Activated CD8-positive, alpha-beta T cell treated with anti-CD3 and anti-CD28 coated beads for 36 hours (primary cell): ENCODE data around the gene TBL1X. TPM values are rescaled to one million over a fixed set of nuclear protein-coding genes. Genes with fewer than 3 reads are reported as not detected.

Experiments used
- ATAC-seq: fragments of 200-7000 bp; cut with Tn5 transposase; one replicate; pipeline ENCODE4 v1.10.0; 2021; ENCODE audit warnings: mild to moderate bottlenecking, moderate library complexity
- CTCF ChIA-PET: fragments of 350-600 bp; sonication (Branson Sonifier 250); formaldehyde crosslinking; loops from one replicate; lab custom pipeline; 2021; ENCODE audit warnings: antibody characterized with exemption; lab: Charles Lee
- POLR2A ChIA-PET: fragments of 350-600 bp; sonication (Branson Sonifier 250); formaldehyde crosslinking; loops from one replicate; lab custom pipeline; 2021; ENCODE audit warnings: antibody characterized with exemption; lab: Charles Lee
- DNase-seq: peaks from one replicate; pipeline ENCODE4 v3.0.0-alpha.2; 2020
- H3K27ac Mint-ChIP-seq: one replicate; pipeline ENCODE4 v1.8.0; 2021; ENCODE audit warnings: mild to moderate bottlenecking, mixed read lengths
- H3K27me3 Mint-ChIP-seq: one replicate; pipeline ENCODE4 v1.8.0; 2021; ENCODE audit warnings: mixed read lengths
- H3K36me3 Mint-ChIP-seq: one replicate; pipeline ENCODE4 v1.8.0; 2021; ENCODE audit warnings: low read depth, mixed read lengths
- H3K4me1 Mint-ChIP-seq: one replicate; pipeline ENCODE4 v1.8.0; 2021; ENCODE audit warnings: low read depth, mixed read lengths
- H3K4me3 Mint-ChIP-seq: one replicate; pipeline ENCODE4 v1.8.0; 2021; ENCODE audit warnings: mild to moderate bottlenecking, moderate library complexity, mixed read lengths
- H3K9me3 Mint-ChIP-seq: one replicate; pipeline ENCODE4 v1.8.0; 2021; ENCODE audit warnings: mixed read lengths
- intact Hi-C: fragments of 100-400 bp; cut with micrococcal nuclease; formaldehyde crosslinking; loops from one replicate; pipeline ENCODE4 v1.10.0; 2022
- total RNA-seq, 2 experiments: library from RNA; stranded (reverse); gene quantifications; one replicate each; pipeline ENCODE4 v1.2.3, GENCODE V29; 2021
- TF ChIP-seq, protein P1 (sequence below): fragments of 200-600 bp; IDR thresholded peaks from one replicate; pipeline ENCODE4 v1.8.0; 2022; ENCODE audit warnings: antibody characterized with exemption, mild to moderate bottlenecking

Gene TBL1X
- total RNA-seq, 2 experiments from 2014 or later, result 28.9 to 32.0 TPM

DNA sequence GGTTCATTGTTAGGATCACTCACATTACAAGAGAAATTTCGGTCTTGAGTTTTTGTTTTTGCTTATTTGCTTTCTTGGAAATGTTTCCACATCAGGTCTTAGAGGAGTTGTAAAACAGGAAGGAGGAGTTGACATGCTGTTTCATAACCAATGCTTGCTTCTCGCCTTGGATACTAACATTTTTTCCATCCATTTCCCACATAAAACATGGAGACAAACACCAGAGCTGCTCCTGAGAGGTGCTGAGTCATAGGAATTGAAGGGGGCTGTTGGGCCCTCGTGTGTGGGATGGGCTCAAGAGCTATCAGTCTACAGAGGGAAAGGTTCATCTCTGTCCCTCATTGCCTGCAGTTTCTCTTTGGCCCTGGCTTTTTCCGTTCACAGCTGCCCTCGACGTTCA lies 29.9 kb downstream of the TBL1X start:
- H3K27ac Mint-ChIP-seq, result no peak overlapping the region
- peaks cover 2% of the 10 kb centered on the region for H3K9me3 Mint-ChIP-seq
- H3K4me3 Mint-ChIP-seq, result no peak overlapping the region
- intact Hi-C loops, result no loop called here
- H3K36me3 Mint-ChIP-seq, result peaks cover 12% of the 10 kb centered on the region
- no peak for ATAC-seq
- ChIA-PET POLR2A (no interaction called here), CTCF (no interaction called here)
- DNase-seq, result no peak
- H3K27me3 Mint-ChIP-seq, result no peaks in the 10 kb centered on the region
- H3K4me1 Mint-ChIP-seq, result peaks cover 27% of the 10 kb centered on the region
- TF ChIP-seq, protein P1, sequence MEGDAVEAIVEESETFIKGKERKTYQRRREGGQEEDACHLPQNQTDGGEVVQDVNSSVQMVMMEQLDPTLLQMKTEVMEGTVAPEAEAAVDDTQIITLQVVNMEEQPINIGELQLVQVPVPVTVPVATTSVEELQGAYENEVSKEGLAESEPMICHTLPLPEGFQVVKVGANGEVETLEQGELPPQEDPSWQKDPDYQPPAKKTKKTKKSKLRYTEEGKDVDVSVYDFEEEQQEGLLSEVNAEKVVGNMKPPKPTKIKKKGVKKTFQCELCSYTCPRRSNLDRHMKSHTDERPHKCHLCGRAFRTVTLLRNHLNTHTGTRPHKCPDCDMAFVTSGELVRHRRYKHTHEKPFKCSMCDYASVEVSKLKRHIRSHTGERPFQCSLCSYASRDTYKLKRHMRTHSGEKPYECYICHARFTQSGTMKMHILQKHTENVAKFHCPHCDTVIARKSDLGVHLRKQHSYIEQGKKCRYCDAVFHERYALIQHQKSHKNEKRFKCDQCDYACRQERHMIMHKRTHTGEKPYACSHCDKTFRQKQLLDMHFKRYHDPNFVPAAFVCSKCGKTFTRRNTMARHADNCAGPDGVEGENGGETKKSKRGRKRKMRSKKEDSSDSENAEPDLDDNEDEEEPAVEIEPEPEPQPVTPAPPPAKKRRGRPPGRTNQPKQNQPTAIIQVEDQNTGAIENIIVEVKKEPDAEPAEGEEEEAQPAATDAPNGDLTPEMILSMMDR, result no peak

DNA sequence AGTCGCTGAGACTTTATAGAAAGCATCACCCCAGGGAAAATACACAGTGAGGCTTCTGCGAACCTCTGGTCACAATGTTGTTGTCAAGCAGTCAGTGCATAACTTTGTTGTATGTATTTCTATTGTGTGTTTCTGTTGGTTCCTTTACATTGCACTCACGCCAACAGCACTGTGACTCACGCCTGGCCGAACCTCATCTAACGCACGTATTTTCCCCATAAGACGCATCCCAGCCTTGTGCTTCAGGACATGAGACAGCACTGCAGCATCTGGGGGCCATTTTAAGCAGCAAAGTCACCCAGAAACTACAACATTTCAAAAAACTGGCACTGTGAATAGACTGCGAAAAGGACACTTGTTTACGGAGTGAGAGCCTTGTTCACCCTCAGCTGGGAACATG lies 30.6 kb downstream of the TBL1X start:
- TF ChIP-seq, protein P1, result no peak
- H3K27me3 Mint-ChIP-seq, result no peaks in the 10 kb centered on the region
- ChIA-PET CTCF (no interaction called here), POLR2A (interaction anchor here (1.1 kb wide), 1 partner anchor 9 kb away, joined by 3 read pairs; no protein-coding TSS in a partner anchor)
- no peak for ATAC-seq
- H3K4me3 Mint-ChIP-seq, result no peak overlapping the region
- no peak overlapping the region for H3K27ac Mint-ChIP-seq
- intact Hi-C loops, result no loop called here
- H3K4me1 Mint-ChIP-seq, result peaks cover 27% of the 10 kb centered on the region
- H3K9me3 Mint-ChIP-seq, result peaks cover 2% of the 10 kb centered on the region
- no peak for DNase-seq
- H3K36me3 Mint-ChIP-seq, result peaks cover 12% of the 10 kb centered on the region

DNA sequence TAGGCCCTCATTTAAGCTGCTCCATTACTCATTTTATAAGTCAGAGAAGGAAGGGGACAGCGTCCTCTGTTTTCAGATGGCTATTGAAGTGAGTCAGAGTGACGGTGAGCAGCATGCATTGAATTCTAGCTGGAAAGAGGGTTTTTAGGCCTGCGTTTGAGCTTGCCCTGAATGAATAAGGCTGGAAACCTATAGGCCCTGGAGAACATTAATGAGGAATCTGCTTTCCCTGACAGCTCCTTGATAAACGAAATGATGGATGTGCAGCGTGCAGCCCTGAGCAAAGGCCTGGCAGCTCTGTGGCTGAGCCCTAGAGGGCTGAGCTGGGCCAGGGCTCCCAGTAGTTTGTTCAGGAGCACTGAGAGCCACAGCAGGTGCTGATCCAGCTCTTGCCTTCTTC lies 33.4 kb downstream of the TBL1X start:
- intact Hi-C loops, result no loop called here
- Mint-ChIP-seq H3K4me3 (no peak overlapping the region), H3K4me1 (peaks cover 17% of the 10 kb centered on the region), H3K36me3 (peaks cover 26% of the 10 kb centered on the region), H3K9me3 (peaks cover 2% of the 10 kb centered on the region), H3K27me3 (no peaks in the 10 kb centered on the region), H3K27ac (no peak overlapping the region)
- CTCF ChIA-PET, result no interaction called here
- POLR2A ChIA-PET, result no interaction called here
- TF ChIP-seq, protein P1, result no peak
- DNase-seq, result no peak
- ATAC-seq, result no peak

DNA sequence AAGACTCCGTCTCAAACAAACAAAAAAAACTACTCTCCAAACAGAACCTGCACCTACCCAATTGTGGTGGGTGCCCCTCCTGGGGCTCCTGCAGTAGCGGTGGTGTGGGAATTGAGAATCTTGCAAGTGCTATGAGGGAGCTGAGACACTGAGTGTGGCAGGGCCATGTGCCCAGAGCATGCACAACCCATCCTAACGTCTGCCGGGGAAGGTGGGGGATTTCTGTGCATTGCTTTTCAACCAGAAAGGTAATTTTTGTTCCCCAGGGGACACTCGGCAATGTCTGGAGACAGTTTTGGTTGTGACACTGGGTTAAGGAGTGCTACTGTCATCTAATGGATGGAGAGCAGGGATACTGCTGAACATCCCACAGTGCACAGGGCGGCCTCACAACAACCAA lies 35.7 kb downstream of the TBL1X start:
- H3K9me3 Mint-ChIP-seq, result peaks cover 2% of the 10 kb centered on the region
- H3K27ac Mint-ChIP-seq, result no peak overlapping the region
- H3K27me3 Mint-ChIP-seq, result no peaks in the 10 kb centered on the region
- ChIA-PET CTCF (no interaction called here), POLR2A (no interaction called here)
- intact Hi-C loops, result no loop called here
- no peak for ATAC-seq
- no peak for DNase-seq
- peaks cover 8% of the 10 kb centered on the region for H3K4me1 Mint-ChIP-seq
- TF ChIP-seq, protein P1, result no peak
- no peak overlapping the region for H3K4me3 Mint-ChIP-seq
- H3K36me3 Mint-ChIP-seq, result peaks cover 39% of the 10 kb centered on the region

DNA sequence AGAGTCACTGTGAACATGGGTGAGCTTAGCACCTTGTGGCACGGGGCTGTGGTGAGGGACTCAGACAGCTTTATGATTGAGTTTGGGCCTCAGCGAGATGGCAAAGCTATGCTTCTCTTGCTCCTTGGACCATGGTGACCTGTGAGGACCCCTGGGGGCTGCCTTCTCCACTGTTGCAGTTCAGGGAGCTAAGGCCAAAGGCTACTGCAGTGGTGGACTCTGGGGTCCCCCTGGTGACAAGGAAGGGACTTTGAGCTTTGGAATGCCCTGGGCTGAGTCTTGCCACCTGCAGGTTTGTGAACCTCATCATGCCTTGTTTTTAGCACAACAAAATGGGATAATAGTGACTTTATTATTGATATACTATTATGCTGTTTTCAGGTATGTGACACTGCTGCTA lies 36.5 kb downstream of the TBL1X start:
- ATAC-seq (no peak), DNase-seq (no peak)
- no peak overlapping the region for H3K27ac Mint-ChIP-seq
- H3K9me3 Mint-ChIP-seq, result peaks cover 2% of the 10 kb centered on the region
- no peak overlapping the region for H3K4me3 Mint-ChIP-seq
- TF ChIP-seq, protein P1, result no peak
- ChIA-PET CTCF (no interaction called here), POLR2A (no interaction called here)
- no peaks in the 10 kb centered on the region for H3K27me3 Mint-ChIP-seq
- H3K4me1 Mint-ChIP-seq, result peaks cover 4% of the 10 kb centered on the region
- intact Hi-C loops, result no loop called here
- peaks cover 42% of the 10 kb centered on the region for H3K36me3 Mint-ChIP-seq
